Measurements from ENCODE around the gene BRPF1.

The BRPF1 gene

GRCh38 chr3:9727041-9727595 lies 4.4 kb upstream of the BRPF1 start:
- DNase-seq (ENCODE audit: low read depth, low spot score), result peak; percentile 75

GRCh38 chr3:9727743-9728142 lies 3.8 kb upstream of the BRPF1 start:
- DNase-seq (ENCODE audit: low read depth, low spot score), result peak; percentile 51
- H3K4me3 ChIP-seq (ENCODE audit: low read length), result no peak overlapping the region

More at GRCh38 chr3:9727041-9727595, 4.4 kb upstream of the BRPF1 start:
- peak overlapping the region; percentile 50 for H3K4me3 ChIP-seq (ENCODE audit: low read length)

GRCh38 chr3:9729419-9729818 lies 2.1 kb upstream of the BRPF1 start:
- DNase-seq (ENCODE audit: low read depth, low spot score), result no peak
- H3K4me3 ChIP-seq (ENCODE audit: low read length), result no peak overlapping the region

- DNase-seq (ENCODE audit: low read depth, low spot score), result no peak
These were observed 804 bp upstream of the BRPF1 start for GRCh38 chr3:9730657-9731205.

GRCh38 chr3:9732080-9732739 lies 675 bp downstream of the BRPF1 start:
- H3K4me3 ChIP-seq (ENCODE audit: low read length), result peak overlapping the region; percentile 88
- no peak for DNase-seq (ENCODE audit: low read depth, low spot score)

More at GRCh38 chr3:9730657-9731205, 804 bp upstream of the BRPF1 start:
- H3K4me3 ChIP-seq (ENCODE audit: low read length), result peak overlapping the region; percentile 70

- H3K4me3 ChIP-seq (ENCODE audit: low read length), result peak overlapping the region; percentile 88
- DNase-seq (ENCODE audit: low read depth, low spot score), result no peak
These were observed 1.2 kb downstream of the BRPF1 start for GRCh38 chr3:9732740-9733115.

- no peak overlapping the region for H3K4me3 ChIP-seq (ENCODE audit: low read length)
- DNase-seq (ENCODE audit: low read depth, low spot score), result no peak
These were observed 5.3 kb downstream of the BRPF1 start for GRCh38 chr3:9736831-9737230.

- H3K4me3 ChIP-seq (ENCODE audit: low read length), result no peak overlapping the region
- DNase-seq (ENCODE audit: low read depth, low spot score), result no peak
These were observed 7.6 kb downstream of the BRPF1 start for GRCh38 chr3:9739181-9739580.

GRCh38 chr3:9742560-9742959 lies 11.0 kb downstream of the BRPF1 start:
- no peak for DNase-seq (ENCODE audit: low read depth, low spot score)
- H3K4me3 ChIP-seq (ENCODE audit: low read length), result no peak overlapping the region

GRCh38 chr3:9743548-9743947 lies 12.0 kb downstream of the BRPF1 start:
- H3K4me3 ChIP-seq (ENCODE audit: low read length), result no peak overlapping the region
- DNase-seq (ENCODE audit: low read depth, low spot score), result no peak

GRCh38 chr3:9744162-9744561 lies 12.6 kb downstream of the BRPF1 start:
- DNase-seq (ENCODE audit: low read depth, low spot score), result no peak
- H3K4me3 ChIP-seq (ENCODE audit: low read length), result no peak overlapping the region

- DNase-seq (ENCODE audit: low read depth, low spot score), result no peak
- H3K4me3 ChIP-seq (ENCODE audit: low read length), result no peak overlapping the region
These were observed 14.0 kb downstream of the BRPF1 start for GRCh38 chr3:9745521-9745920.

GRCh38 chr3:9746330-9746729 lies 14.8 kb downstream of the BRPF1 start:
- no peak overlapping the region for H3K4me3 ChIP-seq (ENCODE audit: low read length)
- DNase-seq (ENCODE audit: low read depth, low spot score), result no peak

- no peak overlapping the region for H3K4me3 ChIP-seq (ENCODE audit: low read length)
- no peak for DNase-seq (ENCODE audit: low read depth, low spot score)
These were observed 15.7 kb downstream of the BRPF1 start for GRCh38 chr3:9747267-9747666.

- H3K4me3 ChIP-seq (ENCODE audit: low read length), result no peak overlapping the region
- no peak for DNase-seq (ENCODE audit: low read depth, low spot score)
These were observed 16.5 kb downstream of the BRPF1 start for GRCh38 chr3:9748031-9748430.

GRCh38 chr3:9749296-9749644 lies 17.7 kb downstream of the BRPF1 start:
- DNase-seq (ENCODE audit: low read depth, low spot score), result no peak
- peak overlapping the region; percentile 88 for H3K4me3 ChIP-seq (ENCODE audit: low read length)

- H3K4me3 ChIP-seq (ENCODE audit: low read length), result peak within 1 kb of the TSS; percentile 88
- DNase-seq (ENCODE audit: low read depth, low spot score), result peak; percentile 98
These were observed 18.4 kb downstream of the BRPF1 start, which contains the start of gene OGG1 for GRCh38 chr3:9749645-9750555. Gene OGG1 (plus strand): TSS chr3:9749952. CDS start chr3:9750287, 335 bp downstream.

- DNase-seq (ENCODE audit: low read depth, low spot score), result no peak
- H3K4me3 ChIP-seq (ENCODE audit: low read length), result peak overlapping the region; percentile 88
These were observed 19.2 kb downstream of the BRPF1 start for GRCh38 chr3:9750556-9751411.

- peak; percentile 44 for DNase-seq (ENCODE audit: low read depth, low spot score)
- H3K4me3 ChIP-seq (ENCODE audit: low read length), result no peak overlapping the region
These were observed 23.1 kb downstream of the BRPF1 start for GRCh38 chr3:9754678-9755077.
